DMS 273 (cell line): Measurements from ENCODE around the gene PNLIPRP2.

Experiments used
- DNase-seq: peaks from one replicate; lab custom pipeline; 2025; ENCODE audit not compliant: unreplicated experiment; lab: John Stamatoyannopoulos, UW

PNLIPRP2 gene

DNA sequence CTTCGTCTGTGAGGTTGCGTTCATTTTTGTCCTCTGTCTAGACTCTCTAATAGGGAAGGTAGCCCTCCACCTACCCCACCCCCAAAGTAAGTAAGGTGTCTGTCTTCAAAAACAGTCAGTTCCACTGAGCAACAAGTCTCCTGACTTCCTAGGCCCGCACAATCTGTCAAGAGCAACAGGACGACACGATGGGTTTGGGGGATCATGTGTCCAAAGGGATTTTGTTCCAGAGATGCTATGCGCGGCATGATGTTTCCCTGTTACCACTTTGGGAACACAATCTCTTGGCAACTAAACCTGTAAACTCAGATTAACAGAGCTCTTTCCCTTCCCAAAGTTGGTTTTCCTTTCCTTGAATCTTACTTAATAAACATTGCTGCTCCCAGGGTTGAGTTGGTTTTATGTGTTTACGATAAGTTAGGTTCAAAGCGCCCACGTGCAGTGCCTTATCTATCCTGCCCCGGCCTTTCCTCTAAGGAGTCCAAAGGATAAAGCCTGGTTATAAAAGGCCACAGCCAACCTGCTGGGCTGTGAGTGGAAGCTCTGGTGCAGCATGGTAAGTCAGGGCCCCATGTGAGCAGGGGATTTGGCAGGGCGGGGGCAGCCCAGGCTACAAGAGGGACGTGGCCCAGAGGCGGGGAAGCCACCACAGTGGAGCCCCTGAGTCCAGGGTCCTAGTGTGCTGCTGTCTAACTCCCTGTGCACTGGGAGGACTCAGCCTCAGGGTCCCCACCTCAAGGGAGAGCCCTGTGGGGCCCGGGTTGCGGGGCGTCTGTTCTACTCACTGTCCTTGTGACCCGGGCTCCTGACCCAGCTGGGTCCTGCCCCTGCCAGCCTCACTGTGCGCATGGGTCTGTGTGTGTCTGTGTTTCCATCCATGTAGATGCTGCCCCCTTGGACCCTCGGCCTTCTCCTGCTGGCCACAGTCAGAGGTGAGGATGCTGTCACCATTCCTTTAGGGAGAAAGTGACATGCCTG is at the start of gene PNLIPRP2:
TSS of gene PNLIPRP2 (plus strand) at position 531 of the 978 bp plus-strand sequence.
- DNase-seq = no peak

DNA sequence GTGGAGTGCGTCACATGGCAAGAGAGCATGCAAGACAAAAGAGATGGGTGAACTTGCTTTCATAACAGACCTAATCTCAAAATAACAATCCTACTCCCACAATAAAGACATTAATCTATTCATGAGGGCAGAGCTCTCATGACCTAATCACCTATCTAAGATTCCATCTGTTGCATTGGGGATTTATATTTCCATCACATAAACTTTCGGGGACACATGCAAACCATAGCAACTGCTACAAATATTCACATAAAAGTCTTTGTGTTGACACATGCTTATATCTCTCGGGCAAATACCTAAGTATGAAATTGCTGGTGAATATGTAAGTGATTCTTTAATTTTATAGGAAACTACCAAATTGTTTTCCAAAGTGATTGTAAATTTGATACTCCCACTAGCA is 46.0 kb upstream of the PNLIPRP2 start:
- no peak for DNase-seq

DNA sequence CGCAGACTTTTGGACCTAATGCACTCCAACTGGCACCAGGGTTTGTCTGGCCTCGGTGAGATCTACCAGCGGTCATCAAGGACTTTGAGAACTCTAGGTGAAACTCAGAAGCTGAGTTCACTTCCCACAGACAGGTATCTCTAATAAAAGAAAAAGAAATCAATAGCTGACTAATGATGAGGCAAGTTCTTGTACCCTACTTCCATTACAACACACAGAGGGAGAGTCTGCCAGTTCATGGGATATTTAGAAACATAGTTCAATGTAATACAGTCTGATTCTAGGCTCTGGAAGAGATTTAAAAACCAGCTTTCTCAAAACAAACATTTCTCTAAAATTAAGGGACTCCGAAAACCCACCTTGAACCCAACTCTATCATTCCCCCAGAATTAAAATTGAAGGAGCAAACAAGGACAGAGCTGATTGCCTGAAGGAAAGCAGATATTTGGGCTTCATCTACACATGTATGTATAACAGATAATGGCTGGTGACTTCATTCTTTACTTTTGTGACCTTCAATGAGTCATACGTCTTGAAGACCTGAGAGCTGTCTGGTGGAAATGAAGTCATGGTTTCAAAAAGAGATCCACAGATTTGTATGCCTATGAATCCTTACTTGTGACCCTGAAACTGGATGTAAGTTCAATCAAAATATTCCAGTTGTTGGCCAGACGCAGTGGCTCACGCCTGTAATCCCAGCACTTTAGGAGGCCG is 32.7 kb upstream of the PNLIPRP2 start:
- no peak for DNase-seq

DNA sequence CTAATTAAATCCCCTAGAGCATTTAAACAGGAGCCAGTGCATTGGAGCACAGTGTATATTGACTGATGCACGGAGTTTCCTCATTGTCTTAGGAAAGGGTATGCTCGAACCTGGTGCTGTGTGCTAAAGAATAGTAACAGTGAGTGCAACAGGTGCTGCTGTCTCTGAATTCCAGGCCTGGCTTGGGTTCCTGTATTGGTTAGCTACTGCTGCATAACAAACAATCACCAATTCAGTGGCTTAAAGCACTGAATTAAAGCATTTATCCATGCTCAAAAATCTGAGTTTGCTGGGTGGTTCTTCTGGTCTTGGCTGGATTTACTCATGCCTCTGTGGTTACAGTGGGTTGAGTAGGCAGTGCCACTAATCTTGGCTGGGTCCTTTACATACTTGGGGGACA is 31.8 kb upstream of the PNLIPRP2 start:
- no peak for DNase-seq

DNA sequence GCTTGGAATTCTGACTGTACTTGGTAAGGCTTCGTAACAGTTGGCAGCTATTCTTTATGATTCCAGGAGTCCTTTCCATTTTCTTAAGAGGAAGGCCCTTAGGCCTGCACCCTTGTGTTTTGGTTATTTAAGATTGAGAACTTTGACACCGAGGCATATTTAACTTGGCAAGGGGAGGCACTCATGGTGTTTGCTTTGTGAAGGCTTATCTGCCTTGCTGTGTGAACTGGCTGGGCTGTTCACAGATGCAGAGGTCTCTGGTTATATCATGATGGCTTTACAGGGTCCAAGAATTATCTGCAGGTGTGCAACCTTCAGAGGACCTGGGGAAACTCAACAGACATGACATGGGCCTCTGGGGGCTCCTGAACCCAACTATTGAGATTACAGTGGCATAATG is 30.8 kb upstream of the PNLIPRP2 start:
- no peak for DNase-seq

DNA sequence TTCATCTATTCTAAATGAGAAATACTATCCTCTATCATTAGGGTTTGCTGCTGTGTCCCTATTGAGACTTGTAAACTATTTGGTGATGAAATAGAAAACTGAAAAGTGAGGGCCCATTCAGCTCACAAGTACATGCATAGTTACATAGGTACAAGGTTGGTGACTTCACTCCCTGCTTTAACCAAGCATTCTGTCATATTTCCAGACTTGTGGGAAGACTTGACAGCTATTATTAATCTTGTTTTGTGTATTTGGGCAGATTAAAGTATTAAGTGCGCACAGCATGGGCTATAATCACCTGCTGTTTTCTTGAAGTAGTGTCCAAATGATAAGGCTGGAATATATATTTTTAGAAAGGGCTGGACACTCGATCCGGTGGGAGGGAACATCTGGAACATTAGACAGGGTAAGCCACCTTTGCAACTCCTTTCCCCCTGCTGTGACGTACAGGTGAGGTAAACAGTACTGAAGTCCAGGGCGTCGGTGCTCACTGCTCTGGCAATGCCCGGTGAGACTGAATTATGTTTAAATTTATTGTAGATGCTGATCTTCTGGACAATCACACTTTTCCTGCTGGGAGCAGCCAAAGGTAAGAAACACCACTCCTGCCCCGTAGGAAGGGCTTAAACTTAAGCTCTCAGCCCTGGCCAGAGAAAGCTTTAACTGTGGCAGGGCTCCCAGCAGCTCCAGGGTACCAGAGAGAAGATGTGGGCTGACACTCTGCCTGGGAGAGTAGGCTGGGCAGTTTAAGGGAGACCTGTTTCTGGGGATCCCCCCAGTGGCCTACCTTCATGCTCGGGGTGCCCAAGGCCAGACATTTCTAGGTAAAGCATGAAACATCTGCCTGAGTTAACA is 29.9 kb upstream of the PNLIPRP2 start, which contains the start of gene PNLIPRP1:
TSS of gene PNLIPRP1 (plus strand) at position 370 of the 855 bp plus-strand sequence. CDS start at position 541, 171 bp downstream.
- DNase-seq = no peak

DNA sequence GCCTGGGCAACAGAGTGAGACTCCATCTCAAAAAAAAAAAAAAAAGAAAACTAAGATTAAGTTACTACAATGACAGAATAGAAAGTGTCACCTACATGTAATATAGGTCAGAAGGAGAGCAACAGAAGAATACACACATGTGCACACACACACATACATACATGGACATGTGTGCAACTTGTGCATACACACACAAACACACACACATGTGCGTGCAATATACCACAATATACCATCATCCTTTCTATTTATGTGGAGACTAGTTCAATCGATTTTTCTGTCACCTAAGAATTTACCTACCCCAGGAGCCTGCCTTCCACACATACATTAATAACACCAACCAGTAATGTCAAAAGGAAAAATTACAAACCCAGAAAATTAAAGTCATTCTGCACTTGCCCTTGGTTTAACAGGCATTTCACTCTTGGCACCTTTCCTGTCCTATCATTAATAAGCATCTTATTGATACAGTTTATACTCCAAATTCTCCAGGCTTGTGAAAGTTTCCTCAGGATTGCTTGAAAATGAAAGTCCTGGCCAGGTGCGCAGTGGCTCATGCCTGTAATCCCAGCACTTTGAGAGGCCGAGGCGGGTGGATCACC is 27.5 kb upstream of the PNLIPRP2 start:
- DNase-seq = no peak

DNA sequence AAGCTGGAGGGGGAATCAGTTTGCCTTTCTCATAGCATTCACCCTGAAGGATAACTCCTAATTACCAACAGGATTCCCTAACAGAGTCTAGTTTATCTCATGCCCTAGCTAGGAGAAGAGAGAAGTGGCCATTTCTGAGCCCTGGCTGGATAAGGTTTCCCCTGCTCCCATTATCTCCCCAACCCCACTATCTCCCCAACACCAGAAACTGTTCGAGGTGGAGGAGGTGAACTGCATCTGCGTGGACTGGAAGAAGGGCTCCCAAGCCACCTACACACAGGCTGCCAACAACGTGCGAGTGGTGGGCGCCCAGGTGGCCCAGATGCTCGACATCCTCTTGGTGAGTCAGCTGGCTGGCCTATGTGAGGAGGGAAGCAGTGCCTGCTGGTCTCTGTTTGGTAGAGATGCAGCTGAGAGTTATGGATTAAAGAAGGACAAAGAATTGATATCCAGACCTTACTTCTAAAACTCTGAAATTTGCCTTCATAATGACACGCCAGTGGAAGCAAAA is 26.2 kb upstream of the PNLIPRP2 start:
- DNase-seq = no peak

DNA sequence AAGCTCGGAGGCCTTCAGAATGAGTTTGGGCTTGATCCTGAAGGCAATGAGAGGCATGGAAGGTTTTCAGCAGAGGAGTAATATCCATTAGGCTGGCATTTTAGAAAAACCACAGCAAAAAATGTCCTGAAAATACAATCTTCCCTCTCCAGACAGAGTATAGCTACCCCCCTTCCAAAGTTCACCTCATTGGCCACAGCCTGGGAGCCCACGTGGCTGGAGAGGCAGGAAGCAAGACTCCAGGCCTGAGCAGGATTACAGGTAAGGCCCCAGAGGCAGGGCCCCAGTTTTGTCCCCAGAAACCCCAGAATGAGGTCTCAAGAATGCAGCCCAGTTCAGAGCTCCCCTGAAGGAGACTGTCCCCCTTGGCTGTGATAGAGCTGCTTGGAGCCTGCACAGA is 24.7 kb upstream of the PNLIPRP2 start:
- DNase-seq = no peak

DNA sequence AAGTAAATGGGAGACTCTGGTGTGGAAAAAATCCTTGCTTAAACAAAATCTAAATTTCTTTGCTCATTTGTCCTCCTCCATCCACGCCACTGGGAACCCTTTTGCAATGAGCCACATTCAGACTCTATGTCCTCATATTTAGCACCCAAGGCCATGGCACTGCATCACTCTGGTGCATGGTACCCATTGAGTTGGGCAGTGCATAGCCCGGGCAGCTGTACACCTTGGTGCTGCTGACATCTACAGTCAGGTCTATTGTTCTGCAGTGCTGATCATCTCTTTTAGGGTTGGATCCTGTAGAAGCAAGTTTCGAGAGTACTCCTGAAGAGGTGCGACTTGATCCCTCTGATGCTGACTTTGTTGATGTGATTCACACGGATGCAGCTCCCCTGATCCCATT is 23.2 kb upstream of the PNLIPRP2 start:
- no peak for DNase-seq

DNA sequence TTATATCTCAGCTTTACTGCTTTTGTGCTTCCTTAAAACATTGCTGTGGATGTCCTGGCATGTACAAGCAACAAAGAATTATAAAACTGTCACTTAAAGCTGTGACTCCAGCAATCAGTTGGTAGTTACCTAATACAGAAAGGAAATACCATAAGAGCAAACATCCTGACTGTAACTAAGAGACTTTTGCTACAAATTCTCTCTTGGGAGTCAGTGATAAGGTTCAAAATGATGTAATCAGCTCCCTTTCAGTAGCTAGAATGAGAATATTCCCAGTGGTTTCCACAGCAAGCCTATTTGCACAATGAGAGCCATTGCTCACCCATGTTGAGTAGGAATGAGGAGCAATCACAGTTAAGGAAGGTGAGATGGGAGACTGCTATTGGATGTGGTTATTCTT is 22.4 kb upstream of the PNLIPRP2 start:
- DNase-seq = no peak

DNA sequence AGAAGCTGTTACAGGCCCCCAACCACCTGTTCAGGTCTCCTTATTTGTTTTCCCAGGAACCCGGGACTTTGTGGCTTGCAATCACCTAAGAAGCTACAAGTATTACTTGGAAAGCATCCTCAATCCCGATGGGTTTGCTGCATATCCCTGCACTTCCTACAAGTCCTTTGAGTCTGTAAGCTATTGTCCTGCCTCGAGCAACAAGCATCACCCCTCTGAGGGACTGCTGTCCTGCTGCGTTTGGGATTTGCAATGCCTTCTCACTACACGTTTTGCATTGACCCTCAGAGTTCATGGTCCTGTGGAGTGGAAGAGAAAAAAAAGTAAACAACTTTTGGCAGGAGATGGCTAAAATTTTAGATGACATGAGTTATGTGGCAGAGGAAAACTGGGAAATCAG is 20.8 kb upstream of the PNLIPRP2 start:
- DNase-seq = no peak

DNA sequence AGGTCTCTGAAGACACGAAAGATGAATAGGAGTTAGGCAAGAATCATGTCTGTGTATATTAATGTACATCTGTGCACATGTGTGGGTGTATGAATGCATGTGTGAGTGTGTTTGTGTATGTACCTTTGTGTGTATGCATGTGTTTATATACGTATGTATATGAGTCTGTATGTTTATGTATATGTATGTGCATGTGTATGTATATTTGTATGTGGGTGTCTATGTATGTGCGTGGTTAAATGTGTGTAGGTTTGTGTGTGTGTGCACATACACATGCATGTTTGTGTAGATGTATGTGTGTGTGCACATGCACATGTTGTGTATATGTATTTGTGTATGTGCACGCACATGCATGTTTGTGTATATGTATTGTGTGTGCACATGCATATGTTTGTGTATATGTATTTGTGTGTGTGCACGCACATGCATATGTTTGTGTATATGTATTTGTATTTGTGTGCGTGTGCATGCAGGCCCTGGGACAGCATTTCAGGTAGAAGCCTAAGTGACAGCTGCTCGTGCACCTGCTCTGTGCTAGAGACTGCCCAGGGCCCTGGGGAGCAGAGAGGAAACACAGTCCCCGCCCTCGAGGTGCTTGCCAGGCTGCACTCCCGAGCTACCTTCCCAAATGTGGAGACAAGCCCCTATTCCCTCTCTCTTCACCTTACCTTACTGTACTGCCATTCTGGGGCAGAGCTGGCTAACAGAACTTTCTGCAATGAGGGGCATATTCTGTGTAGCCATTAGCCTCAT is 17.9 kb upstream of the PNLIPRP2 start:
- DNase-seq = no peak

DNA sequence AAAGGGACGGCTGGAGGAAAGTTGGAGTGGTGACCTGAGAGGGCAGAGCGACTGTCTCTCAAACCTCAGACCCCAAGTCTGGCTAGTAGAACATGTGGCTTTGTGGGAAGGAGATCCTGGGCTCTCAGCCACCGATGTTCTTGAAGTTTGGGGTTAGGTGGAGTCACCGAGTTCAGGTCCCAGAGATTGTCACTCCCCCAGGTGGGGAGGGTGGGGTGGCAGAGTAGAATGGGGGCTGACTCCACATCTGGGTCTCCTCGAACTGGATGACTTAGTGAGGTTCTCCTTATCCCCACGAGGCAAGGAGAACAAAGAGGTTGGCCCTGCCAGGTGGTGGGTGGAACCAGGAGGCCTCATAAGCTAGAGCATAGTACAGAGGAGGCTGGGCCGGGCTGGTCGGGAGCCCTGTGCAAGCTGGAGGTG is 14.7 kb upstream of the PNLIPRP2 start:
- DNase-seq = no peak

DNA sequence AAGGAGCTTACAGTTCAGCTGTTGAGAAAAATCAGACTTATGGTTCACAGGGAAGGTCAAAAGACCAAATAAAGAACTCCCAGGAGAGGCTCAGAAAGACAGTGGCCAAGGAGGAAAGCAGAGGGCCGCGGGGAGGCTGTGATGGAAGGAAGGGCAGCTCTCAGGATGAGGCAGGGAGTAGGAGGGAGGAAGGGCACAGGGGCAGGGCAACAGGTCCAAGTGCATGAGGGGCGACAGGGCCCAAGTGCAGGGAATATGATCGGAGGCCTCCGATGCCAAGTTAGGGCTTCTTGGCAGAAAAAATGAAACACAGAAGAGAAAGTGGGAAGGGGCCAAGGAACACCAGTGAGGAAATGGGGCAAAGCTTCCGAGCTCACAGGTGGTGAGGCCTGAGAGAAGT is 13.4 kb upstream of the PNLIPRP2 start:
- no peak for DNase-seq

DNA sequence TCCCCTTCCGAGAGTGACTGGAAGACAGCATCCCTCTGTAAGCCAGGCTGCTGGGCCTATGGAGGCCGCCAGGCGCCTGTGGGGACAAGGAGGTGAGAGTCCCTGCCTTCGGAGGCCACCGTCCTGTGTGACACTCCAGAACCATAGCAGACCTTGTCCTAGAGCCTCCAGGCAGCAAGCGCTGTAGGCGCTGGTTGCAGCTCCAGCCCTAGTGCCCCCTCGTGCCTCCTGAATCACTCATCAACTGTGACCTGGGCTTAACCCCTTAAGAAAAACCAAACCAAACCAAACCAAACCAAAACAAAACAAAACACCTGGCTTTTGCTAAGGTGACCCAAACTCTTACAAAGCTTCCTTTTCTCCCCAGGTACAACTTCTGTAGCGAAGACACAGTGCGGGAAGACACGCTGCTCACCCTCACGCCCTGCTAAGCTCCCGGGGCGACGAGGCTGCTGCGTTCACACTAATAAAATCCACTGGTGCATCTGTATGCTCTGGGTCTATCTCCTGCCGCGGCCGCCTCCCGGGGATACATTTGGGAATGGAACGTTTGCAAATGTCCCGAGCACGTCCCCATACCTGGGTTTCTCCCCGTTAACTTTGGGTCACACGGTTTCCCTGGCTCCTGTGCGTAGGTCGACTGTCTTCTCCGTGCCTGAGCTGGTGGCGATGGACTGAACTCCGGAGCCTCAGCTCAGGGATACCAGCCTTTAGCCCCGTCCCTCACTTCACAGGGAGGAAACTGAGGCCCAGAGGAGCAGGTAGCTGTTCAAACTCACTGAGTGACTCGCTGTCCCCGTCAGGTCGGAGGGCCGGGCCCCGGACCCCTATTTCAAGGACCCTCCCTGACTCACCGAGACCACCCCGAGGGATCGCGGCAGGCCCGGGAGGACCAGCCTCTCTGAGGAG is 11.8 kb upstream of the PNLIPRP2 start:
- DNase-seq = no peak

DNA sequence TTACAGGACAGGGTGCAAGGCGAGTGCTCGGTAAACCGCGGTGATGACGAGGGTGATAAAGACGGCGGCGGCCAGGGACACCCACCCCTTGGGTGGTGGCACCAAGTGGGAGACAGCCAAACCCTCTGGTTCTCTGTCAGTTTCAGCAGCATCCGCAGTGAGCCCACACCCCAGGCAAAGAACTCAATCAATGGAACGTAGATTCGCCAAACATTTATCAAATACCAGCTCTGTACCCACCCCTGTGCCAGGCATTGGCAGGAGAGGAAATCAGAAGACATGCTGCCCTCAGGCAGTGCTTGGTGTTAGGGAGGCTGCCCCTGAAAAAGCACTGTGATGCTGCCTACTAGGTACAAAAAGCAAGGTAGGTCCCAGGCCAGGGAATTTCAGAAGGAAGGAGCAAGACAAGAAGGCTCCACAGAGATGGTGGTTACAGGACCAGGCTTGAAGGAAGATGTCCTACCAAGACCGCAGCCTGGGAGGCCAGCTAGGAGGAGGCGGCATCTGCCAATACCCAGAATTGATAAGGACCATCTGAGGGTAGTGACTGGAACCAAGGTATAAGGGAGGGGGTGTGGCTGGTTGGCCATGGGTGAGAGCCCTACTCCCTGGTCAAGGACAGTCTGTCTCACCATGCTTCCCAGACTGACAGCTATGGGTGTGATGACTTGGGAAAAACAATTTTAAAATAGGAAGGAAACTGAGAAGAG is 10.2 kb upstream of the PNLIPRP2 start:
- no peak for DNase-seq

DNA sequence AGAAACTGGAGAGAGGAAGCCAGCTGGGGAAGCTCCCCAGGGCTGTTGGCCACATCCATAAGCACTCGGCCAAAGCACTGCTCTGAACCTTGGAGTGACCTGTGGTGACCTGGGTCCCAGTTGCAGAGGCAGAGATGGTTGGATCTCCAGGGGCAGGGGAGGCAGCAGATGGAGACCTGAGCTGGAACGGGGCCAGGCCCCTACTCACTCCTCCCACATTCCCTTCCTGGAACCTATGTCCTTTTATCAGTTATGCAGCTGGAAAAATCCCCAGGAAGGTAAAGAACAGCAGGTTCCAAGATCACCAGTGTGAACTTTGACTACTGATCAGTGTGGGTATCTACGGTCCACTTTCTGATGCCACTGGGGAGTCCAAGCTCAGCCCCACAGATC is 9.6 kb upstream of the PNLIPRP2 start:
- peak; percentile 3 for DNase-seq
